Testis (tissue), 2 donors: ENCODE results near the gene PRR3.

Experiments
- CTCF ChIP-seq, 3 experiments: fragments of 450-650 bp in 2 of 3; fragments of 200-600 bp in 1 of 3; sonication (generic) in 1 of 3; IDR thresholded peaks; one replicate each; pipeline ENCODE4 v1.5.1; 2016 to 2019; ENCODE audit warnings: antibody characterized with exemption in 3 of 3, mild to moderate bottlenecking in 2 of 3, moderate library complexity in 1 of 3
- POLR2A ChIP-seq: fragments of 450-650 bp; IDR thresholded peaks from one replicate; pipeline ENCODE4 v1.6.1; 2017; ENCODE audit warnings: antibody characterized with exemption, mild to moderate bottlenecking, moderate library complexity

DNA sequence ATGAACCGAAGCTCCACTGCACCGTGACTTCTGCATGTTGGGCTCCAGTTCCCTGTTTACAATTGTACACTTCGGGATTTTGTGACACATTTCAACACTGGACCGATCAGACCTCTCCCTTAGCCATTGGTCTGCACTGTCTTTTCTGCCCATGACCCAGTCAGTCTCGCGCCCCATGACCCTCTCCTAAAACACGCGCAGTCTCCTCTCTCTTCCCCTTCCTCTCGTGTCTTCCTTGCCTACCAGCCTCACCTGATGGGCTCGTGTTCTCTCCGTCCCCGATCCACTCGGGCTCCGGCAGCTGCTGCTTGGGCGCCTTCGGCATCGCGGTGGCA, 13.6 kb downstream of the PRR3 start:
- TF ChIP-seq POLR2A = no peak
- no peak for TF ChIP-seq CTCF (IDR thresholded peaks at IDR 0.05)
